OCI-LY1 (cell line): Measurements from ENCODE around the gene AWAT1.

Experiments
- CTCF ChIP-seq: fragments of 200-600 bp; sonication (generic), shearing (Covaris generic); IDR thresholded peaks from 2 replicates; pipeline ENCODE4 v1.5.1; 2017; ENCODE audit warnings: mild to moderate bottlenecking, antibody characterized with exemption, low read length, moderate library complexity, mixed read lengths
- EZH2 ChIP-seq: fragments of 200-600 bp; sonication (generic), shearing (Covaris generic); IDR thresholded peaks from 2 replicates; pipeline ENCODE4 v1.8.0; 2017; ENCODE audit warnings: borderline replicate concordance, mixed run types, mild to moderate bottlenecking, antibody characterized with exemption, low read length, moderate library complexity, mixed read lengths

GRCh38 chrX:70234355-70234754, at the start of gene AWAT1:
- TF ChIP-seq CTCF (no peak), EZH2 (no peak)
